HG03575 (cell line): Measurements from ENCODE around the gene FLYWCH2.
"Not testable (repeated sequence)": the region's sequence is repeated elsewhere in the genome, so short reads cannot be mapped to it uniquely, and the experiment has no call there.

Experiments used
- ATAC-seq: cut with Tn5 transposase; IDR thresholded peaks from one replicate; pipeline ENCODE4 v1.9.1; 2021; ENCODE audit not compliant: unreplicated experiment, insufficient number of reproducible peaks, low FRiP score; ENCODE audit errors: extremely low read depth

FLYWCH2 gene

GRCh38 chr16:2928796-2929195, 45.8 kb downstream of the FLYWCH2 start:
- ATAC-seq, result no peak

- ATAC-seq, result no peak
Measured at GRCh38 chr16:2929693-2930092, 46.7 kb downstream of the FLYWCH2 start.

- ATAC-seq, result no peak
Measured at GRCh38 chr16:2930236-2930635, 47.2 kb downstream of the FLYWCH2 start.

GRCh38 chr16:2931231-2931914, 48.4 kb downstream of the FLYWCH2 start:
- ATAC-seq, result not testable (repeated sequence)

- no peak for ATAC-seq
Measured at GRCh38 chr16:2933136-2933535, 50.1 kb downstream of the FLYWCH2 start.

- ATAC-seq, result no peak
Measured at GRCh38 chr16:2933701-2934100, 50.7 kb downstream of the FLYWCH2 start.

GRCh38 chr16:2934450-2934849, 51.4 kb downstream of the FLYWCH2 start:
- no peak for ATAC-seq

GRCh38 chr16:2936436-2937011, 53.5 kb downstream of the FLYWCH2 start:
- ATAC-seq, result no peak

- ATAC-seq, result no peak
Measured at GRCh38 chr16:2937170-2937569, 54.2 kb downstream of the FLYWCH2 start.

GRCh38 chr16:2938206-2938605, 55.2 kb downstream of the FLYWCH2 start:
- no peak for ATAC-seq

- no peak for ATAC-seq
Measured at GRCh38 chr16:2939968-2940367, 57.0 kb downstream of the FLYWCH2 start.

GRCh38 chr16:2942045-2942444, 59.0 kb downstream of the FLYWCH2 start:
- no peak for ATAC-seq

GRCh38 chr16:2943716-2944115, 60.7 kb downstream of the FLYWCH2 start:
- ATAC-seq, result not testable (repeated sequence)

GRCh38 chr16:2946649-2947048, 63.6 kb downstream of the FLYWCH2 start:
- no peak for ATAC-seq
